WTC11 (cell line): Measurements from ENCODE around the gene APOBEC3C. TPM values are rescaled to one million over a fixed set of nuclear protein-coding genes. Genes with fewer than 3 reads are reported as not detected.

Experiments used
- ATAC-seq: fragments of 200-7000 bp; cut with Tn5 transposase; 2 replicates; pipeline ENCODE4 v1.10.0; 2021; ENCODE audit warnings: mild to moderate bottlenecking, moderate library complexity
- CTCF ChIA-PET: fragments of 300-600 bp; sonication (Branson Sonifier 250); formaldehyde crosslinking; loops from one replicate; lab custom pipeline; 2021; ENCODE audit warnings: antibody characterized with exemption; lab: Charles Lee
- POLR2A ChIA-PET: fragments of 350-600 bp; sonication (Branson Sonifier 250); formaldehyde crosslinking; loops from one replicate; lab custom pipeline; 2021; ENCODE audit warnings: antibody characterized with exemption; lab: Charles Lee
- DNase-seq: peaks from one replicate; pipeline ENCODE4 v3.0.0; 2021; ENCODE audit warnings: low spot score
- H3K27ac Mint-ChIP-seq: 2 replicates; pipeline ENCODE4 v1.8.0; 2021; ENCODE audit warnings: mixed read lengths
- H3K27me3 Mint-ChIP-seq: 2 replicates; pipeline ENCODE4 v1.8.0; 2021; ENCODE audit warnings: low read depth, mild to moderate bottlenecking, moderate library complexity, mixed read lengths
- H3K36me3 Mint-ChIP-seq: 2 replicates; pipeline ENCODE4 v1.8.0; 2021; ENCODE audit warnings: mixed read lengths
- H3K4me1 Mint-ChIP-seq: 2 replicates; pipeline ENCODE4 v1.8.0; 2022; ENCODE audit warnings: mixed read lengths
- H3K4me3 Mint-ChIP-seq: 2 replicates; pipeline ENCODE4 v1.8.0; 2021; ENCODE audit warnings: mild to moderate bottlenecking, moderate library complexity, mixed read lengths
- H3K9me3 Mint-ChIP-seq: 2 replicates; pipeline ENCODE4 v1.8.0; 2021; ENCODE audit warnings: mixed read lengths
- ATF1 ChIP-seq: sonication (generic); formaldehyde crosslinking; IDR thresholded peaks from 2 replicates; pipeline ENCODE4 v1.8.1; 2023; ENCODE audit warnings: mild to moderate bottlenecking, moderate library complexity, missing genetic modification reagents
- IRF2 ChIP-seq: sonication (generic); formaldehyde crosslinking; IDR thresholded peaks from 2 replicates; pipeline ENCODE4 v1.8.0; 2022; ENCODE audit warnings: low read depth, missing genetic modification reagents, borderline replicate concordance
- KAT7 ChIP-seq: sonication (generic); formaldehyde crosslinking; IDR thresholded peaks from 2 replicates; pipeline ENCODE4 v1.8.1; 2023; ENCODE audit warnings: missing genetic modification reagents, mild to moderate bottlenecking, borderline replicate concordance
- NFYB ChIP-seq: sonication (generic); formaldehyde crosslinking; conservative IDR thresholded peaks from 2 replicates; pipeline ENCODE4 v1.8.0; 2022; ENCODE audit warnings: low read depth, missing genetic modification reagents
- NR3C1 ChIP-seq: sonication (generic); formaldehyde crosslinking; conservative IDR thresholded peaks from 2 replicates; pipeline ENCODE4 v1.8.1; 2023; ENCODE audit warnings: low read depth, mild to moderate bottlenecking, missing genetic modification reagents
- SMAD4 ChIP-seq: sonication (generic); formaldehyde crosslinking; IDR thresholded peaks from 2 replicates; pipeline ENCODE4 v1.8.0; 2022; ENCODE audit warnings: mild to moderate bottlenecking, missing genetic modification reagents
- SOX15 ChIP-seq: fragments of 250-450 bp; sonication (Bioruptor Pico); IDR thresholded peaks from 2 replicates; pipeline ENCODE4 v1.9.0; 2021; ENCODE audit warnings: mild to moderate bottlenecking
- TCF7 ChIP-seq: sonication (generic); formaldehyde crosslinking; IDR thresholded peaks from 2 replicates; pipeline ENCODE4 v1.8.0; 2022; ENCODE audit warnings: mild to moderate bottlenecking, low read depth, missing genetic modification reagents, moderate library complexity
- ZNF121 ChIP-seq: sonication (generic); formaldehyde crosslinking; IDR thresholded peaks from 2 replicates; pipeline ENCODE4 v1.8.0; 2023; ENCODE audit warnings: missing genetic modification reagents
- ZNF138 ChIP-seq: sonication (generic); formaldehyde crosslinking; conservative IDR thresholded peaks from 2 replicates; pipeline ENCODE4 v1.8.1; 2022; ENCODE audit warnings: mild to moderate bottlenecking, moderate library complexity, missing genetic modification reagents
- ZNF232 ChIP-seq: sonication (generic); formaldehyde crosslinking; IDR thresholded peaks from 2 replicates; pipeline ENCODE4 v1.8.0; 2022; ENCODE audit warnings: mild to moderate bottlenecking, missing genetic modification reagents
- ZNF263 ChIP-seq: sonication (generic); formaldehyde crosslinking; IDR thresholded peaks from 2 replicates; pipeline ENCODE4 v1.8.1; 2022; ENCODE audit warnings: low read depth, mild to moderate bottlenecking, moderate library complexity, missing genetic modification reagents
- ZNF317 ChIP-seq: sonication (generic); formaldehyde crosslinking; IDR thresholded peaks from 2 replicates; pipeline ENCODE4 v1.8.1; 2023; ENCODE audit warnings: low read depth, mild to moderate bottlenecking, moderate library complexity, missing genetic modification reagents, borderline replicate concordance
- ZNF416 ChIP-seq: fragments of 250-450 bp; sonication (Bioruptor Pico); IDR thresholded peaks from 2 replicates; pipeline ENCODE4 v1.9.0; 2021; ENCODE audit warnings: mild to moderate bottlenecking, inconsistent platforms
- ZNF532 ChIP-seq: fragments of 250-450 bp; sonication (Bioruptor Pico); IDR thresholded peaks from 2 replicates; pipeline ENCODE4 v1.9.0; 2021; ENCODE audit warnings: mild to moderate bottlenecking, borderline replicate concordance
- total RNA-seq: library from RNA; stranded (reverse); gene quantifications from 3 replicates; pipeline ENCODE4 v1.2.3, GENCODE V29; 2021
- TF ChIP-seq, protein P1 (sequence below): fragments of 250-450 bp; sonication (Bioruptor Pico); IDR thresholded peaks from 2 replicates; pipeline ENCODE4 v1.9.0; 2021; ENCODE audit warnings: mild to moderate bottlenecking
- TF ChIP-seq, protein P2 (sequence below): sonication (generic); formaldehyde crosslinking; IDR thresholded peaks from 2 replicates; pipeline ENCODE4 v1.8.1; 2023; ENCODE audit warnings: mild to moderate bottlenecking, missing genetic modification reagents
- TF ChIP-seq, protein P3 (sequence below): sonication (generic); formaldehyde crosslinking; IDR thresholded peaks from 2 replicates; pipeline ENCODE4 v1.8.0; 2022; ENCODE audit warnings: mild to moderate bottlenecking, missing genetic modification reagents
- TF ChIP-seq, protein P4 (sequence below): sonication (generic); formaldehyde crosslinking; IDR thresholded peaks from 2 replicates; pipeline ENCODE4 v1.8.0; 2023; ENCODE audit warnings: missing genetic modification reagents, mild to moderate bottlenecking, borderline replicate concordance
- TF ChIP-seq, protein P5 (sequence below): sonication (generic); formaldehyde crosslinking; IDR thresholded peaks from 2 replicates; pipeline ENCODE4 v1.8.0; 2022; ENCODE audit warnings: mild to moderate bottlenecking, missing genetic modification reagents

APOBEC3C gene
- total RNA-seq, 1 experiment from 2014 or later: 33.4 TPM

GRCh38 chr22:38970551-38970950 is 43.5 kb upstream of the APOBEC3C start:
- Mint-ChIP-seq H3K4me1 (no peaks in the 10 kb centered on the region), H3K27ac (no peak overlapping the region), H3K4me3 (no peak overlapping the region), H3K27me3 (no peaks in the 10 kb centered on the region; the same call in 1 of the 2 replicates), H3K36me3 (no peaks in the 10 kb centered on the region), H3K9me3 (no peaks in the 10 kb centered on the region)
- ATAC-seq (no peak), DNase-seq (no peak)
- CTCF ChIA-PET: interaction anchor here (0.5 to 1.1 kb wide), 2 partner anchors 101 to 417 kb away, joined by 3 read pairs; no protein-coding TSS in a partner anchor
- POLR2A ChIA-PET: interaction anchor here (0.6 kb wide), 1 partner anchor 100 kb away, joined by 3 read pairs; no protein-coding TSS in a partner anchor
- TF ChIP-seq SOX15 (CRISPR knock-in tag) (no peak), ZNF532 (CRISPR knock-in tag) (no peak), TCF7 (no peak), ATF1 (CRISPR knock-in tag) (no peak), SMAD4 (CRISPR knock-in tag) (no peak), IRF2 (CRISPR knock-in tag) (no peak)
- TF ChIP-seq, protein P1, sequence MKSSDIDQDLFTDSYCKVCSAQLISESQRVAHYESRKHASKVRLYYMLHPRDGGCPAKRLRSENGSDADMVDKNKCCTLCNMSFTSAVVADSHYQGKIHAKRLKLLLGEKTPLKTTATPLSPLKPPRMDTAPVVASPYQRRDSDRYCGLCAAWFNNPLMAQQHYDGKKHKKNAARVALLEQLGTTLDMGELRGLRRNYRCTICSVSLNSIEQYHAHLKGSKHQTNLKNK (CRISPR knock-in tag): no peak
- TF ChIP-seq, protein P2, sequence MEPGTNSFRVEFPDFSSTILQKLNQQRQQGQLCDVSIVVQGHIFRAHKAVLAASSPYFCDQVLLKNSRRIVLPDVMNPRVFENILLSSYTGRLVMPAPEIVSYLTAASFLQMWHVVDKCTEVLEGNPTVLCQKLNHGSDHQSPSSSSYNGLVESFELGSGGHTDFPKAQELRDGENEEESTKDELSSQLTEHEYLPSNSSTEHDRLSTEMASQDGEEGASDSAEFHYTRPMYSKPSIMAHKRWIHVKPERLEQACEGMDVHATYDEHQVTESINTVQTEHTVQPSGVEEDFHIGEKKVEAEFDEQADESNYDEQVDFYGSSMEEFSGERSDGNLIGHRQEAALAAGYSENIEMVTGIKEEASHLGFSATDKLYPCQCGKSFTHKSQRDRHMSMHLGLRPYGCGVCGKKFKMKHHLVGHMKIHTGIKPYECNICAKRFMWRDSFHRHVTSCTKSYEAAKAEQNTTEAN (CRISPR knock-in tag): no peak

DNA sequence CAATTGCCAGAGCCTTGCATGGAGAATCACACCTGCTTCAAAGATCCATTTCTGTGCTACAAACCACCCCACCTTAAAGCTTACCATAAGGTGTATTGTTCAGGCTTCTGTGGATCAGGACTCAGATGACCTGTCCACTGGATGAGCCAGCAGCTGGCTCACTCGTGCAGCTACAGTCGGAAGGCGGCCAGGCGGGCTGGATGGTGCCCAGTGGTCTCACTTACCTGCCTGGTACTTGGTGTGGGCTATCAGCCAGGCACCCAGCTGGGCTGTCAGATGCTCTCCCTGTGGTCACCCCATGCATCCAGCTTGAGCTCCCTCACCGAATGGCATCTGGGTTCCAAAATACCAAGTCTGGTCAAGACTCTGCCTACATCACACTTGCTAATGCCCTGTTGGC is 42.9 kb upstream of the APOBEC3C start:
- Mint-ChIP-seq H3K4me1 (no peaks in the 10 kb centered on the region), H3K27ac (no peak overlapping the region), H3K9me3 (no peaks in the 10 kb centered on the region), H3K36me3 (no peaks in the 10 kb centered on the region), H3K4me3 (no peak overlapping the region), H3K27me3 (no peaks in the 10 kb centered on the region; the same call in 1 of the 2 replicates)
- POLR2A ChIA-PET: no interaction called here
- TF ChIP-seq ZNF263 (CRISPR knock-in tag) (no peak), KAT7 (CRISPR knock-in tag) (no peak), NR3C1 (no peak), NFYB (no peak), ZNF121 (CRISPR knock-in tag) (no peak), ZNF138 (no peak), ZNF317 (CRISPR knock-in tag) (no peak), ZNF232 (CRISPR knock-in tag) (no peak), ZNF416 (CRISPR knock-in tag) (no peak)
- TF ChIP-seq, protein P3, sequence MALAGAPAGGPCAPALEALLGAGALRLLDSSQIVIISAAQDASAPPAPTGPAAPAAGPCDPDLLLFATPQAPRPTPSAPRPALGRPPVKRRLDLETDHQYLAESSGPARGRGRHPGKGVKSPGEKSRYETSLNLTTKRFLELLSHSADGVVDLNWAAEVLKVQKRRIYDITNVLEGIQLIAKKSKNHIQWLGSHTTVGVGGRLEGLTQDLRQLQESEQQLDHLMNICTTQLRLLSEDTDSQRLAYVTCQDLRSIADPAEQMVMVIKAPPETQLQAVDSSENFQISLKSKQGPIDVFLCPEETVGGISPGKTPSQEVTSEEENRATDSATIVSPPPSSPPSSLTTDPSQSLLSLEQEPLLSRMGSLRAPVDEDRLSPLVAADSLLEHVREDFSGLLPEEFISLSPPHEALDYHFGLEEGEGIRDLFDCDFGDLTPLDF: no peak
- TF ChIP-seq, protein P4, sequence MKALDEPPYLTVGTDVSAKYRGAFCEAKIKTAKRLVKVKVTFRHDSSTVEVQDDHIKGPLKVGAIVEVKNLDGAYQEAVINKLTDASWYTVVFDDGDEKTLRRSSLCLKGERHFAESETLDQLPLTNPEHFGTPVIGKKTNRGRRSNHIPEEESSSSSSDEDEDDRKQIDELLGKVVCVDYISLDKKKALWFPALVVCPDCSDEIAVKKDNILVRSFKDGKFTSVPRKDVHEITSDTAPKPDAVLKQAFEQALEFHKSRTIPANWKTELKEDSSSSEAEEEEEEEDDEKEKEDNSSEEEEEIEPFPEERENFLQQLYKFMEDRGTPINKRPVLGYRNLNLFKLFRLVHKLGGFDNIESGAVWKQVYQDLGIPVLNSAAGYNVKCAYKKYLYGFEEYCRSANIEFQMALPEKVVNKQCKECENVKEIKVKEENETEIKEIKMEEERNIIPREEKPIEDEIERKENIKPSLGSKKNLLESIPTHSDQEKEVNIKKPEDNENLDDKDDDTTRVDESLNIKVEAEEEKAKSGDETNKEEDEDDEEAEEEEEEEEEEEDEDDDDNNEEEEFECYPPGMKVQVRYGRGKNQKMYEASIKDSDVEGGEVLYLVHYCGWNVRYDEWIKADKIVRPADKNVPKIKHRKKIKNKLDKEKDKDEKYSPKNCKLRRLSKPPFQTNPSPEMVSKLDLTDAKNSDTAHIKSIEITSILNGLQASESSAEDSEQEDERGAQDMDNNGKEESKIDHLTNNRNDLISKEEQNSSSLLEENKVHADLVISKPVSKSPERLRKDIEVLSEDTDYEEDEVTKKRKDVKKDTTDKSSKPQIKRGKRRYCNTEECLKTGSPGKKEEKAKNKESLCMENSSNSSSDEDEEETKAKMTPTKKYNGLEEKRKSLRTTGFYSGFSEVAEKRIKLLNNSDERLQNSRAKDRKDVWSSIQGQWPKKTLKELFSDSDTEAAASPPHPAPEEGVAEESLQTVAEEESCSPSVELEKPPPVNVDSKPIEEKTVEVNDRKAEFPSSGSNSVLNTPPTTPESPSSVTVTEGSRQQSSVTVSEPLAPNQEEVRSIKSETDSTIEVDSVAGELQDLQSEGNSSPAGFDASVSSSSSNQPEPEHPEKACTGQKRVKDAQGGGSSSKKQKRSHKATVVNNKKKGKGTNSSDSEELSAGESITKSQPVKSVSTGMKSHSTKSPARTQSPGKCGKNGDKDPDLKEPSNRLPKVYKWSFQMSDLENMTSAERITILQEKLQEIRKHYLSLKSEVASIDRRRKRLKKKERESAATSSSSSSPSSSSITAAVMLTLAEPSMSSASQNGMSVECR (CRISPR knock-in tag): no peak
- TF ChIP-seq, protein P5, sequence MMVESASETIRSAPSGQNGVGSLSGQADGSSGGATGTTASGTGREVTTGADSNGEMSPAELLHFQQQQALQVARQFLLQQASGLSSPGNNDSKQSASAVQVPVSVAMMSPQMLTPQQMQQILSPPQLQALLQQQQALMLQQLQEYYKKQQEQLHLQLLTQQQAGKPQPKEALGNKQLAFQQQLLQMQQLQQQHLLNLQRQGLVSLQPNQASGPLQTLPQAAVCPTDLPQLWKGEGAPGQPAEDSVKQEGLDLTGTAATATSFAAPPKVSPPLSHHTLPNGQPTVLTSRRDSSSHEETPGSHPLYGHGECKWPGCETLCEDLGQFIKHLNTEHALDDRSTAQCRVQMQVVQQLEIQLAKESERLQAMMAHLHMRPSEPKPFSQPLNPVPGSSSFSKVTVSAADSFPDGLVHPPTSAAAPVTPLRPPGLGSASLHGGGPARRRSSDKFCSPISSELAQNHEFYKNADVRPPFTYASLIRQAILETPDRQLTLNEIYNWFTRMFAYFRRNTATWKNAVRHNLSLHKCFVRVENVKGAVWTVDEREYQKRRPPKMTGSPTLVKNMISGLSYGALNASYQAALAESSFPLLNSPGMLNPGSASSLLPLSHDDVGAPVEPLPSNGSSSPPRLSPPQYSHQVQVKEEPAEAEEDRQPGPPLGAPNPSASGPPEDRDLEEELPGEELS (CRISPR knock-in tag): no peak
- CTCF ChIA-PET: interaction anchor here (0.5 to 1.1 kb wide), 2 partner anchors 102 to 417 kb away, joined by 3 read pairs; no protein-coding TSS in a partner anchor
- ATAC-seq: no peak
- no peak for DNase-seq
